Cardiac muscle cell (in vitro differentiated cells and primary cell): ENCODE data around the gene PRKX. TPM values are rescaled to one million over a fixed set of nuclear protein-coding genes. Genes with fewer than 3 reads are reported as not detected.
A peak's percentile ranks its signal among the peaks of the same experiment; 100 is the strongest.
"Not testable (repeated sequence)": the region's sequence is repeated elsewhere in the genome, so short reads cannot be mapped to it uniquely, and the experiment has no call there.

ENCODE experiments used
- DNase-seq, 2 donors: peaks; one replicate each; pipeline versions ENCODE4 v3.0.0 to v3.0.0-alpha.2; 2010 to 2017; ENCODE audit warnings: low read depth in 1 of 2, low spot score in 1 of 2
- H3K27ac ChIP-seq: fragments of 200-600 bp; sonication (generic); 2 replicates; pipeline ENCODE4 v1.5.1; 2016
- H3K27me3 ChIP-seq: fragments of 200-600 bp; sonication (generic); 2 replicates; pipeline ENCODE4 v1.6.0; 2016; ENCODE audit warnings: control low read depth
- H3K36me3 ChIP-seq: fragments of 200-600 bp; sonication (generic); 2 replicates; pipeline ENCODE4 v1.5.1; 2016; ENCODE audit warnings: control low read depth
- H3K4me1 ChIP-seq: fragments of 200-600 bp; sonication (generic); 2 replicates; pipeline ENCODE4 v1.8.1; 2017; ENCODE audit warnings: low read depth, mild to moderate bottlenecking, mixed run types
- H3K4me3 ChIP-seq: fragments of 200-600 bp; sonication (generic); 2 replicates; pipeline ENCODE4 v1.5.1; 2016; ENCODE audit warnings: mild to moderate bottlenecking
- H3K9me3 ChIP-seq: fragments of 200-600 bp; sonication (generic); 2 replicates; pipeline ENCODE4 v1.5.1; 2017; ENCODE audit warnings: low read depth, mild to moderate bottlenecking, control low read depth
- polyA plus RNA-seq: library from polyadenylated mRNA; unstranded; fragments of >200 nt; fragmentation: Nextera tagmentation; extraction: Ambion mirVana; gene quantifications from 2 replicates; pipeline ENCODE4 v1.2.1, GENCODE V29; 2016
- total RNA-seq: library from RNA; depleted of rRNA; stranded (reverse); fragments of >200 nt; gene quantifications from 2 replicates; pipeline ENCODE4 v1.2.3, GENCODE V29; 2016
- TF ChIP-seq, protein P1 (sequence below): IDR thresholded peaks from 2 replicates; pipeline ENCODE4 v1.5.1; 2012; ENCODE audit warnings: low read depth, mild to moderate bottlenecking, low read length

The PRKX gene
- total and polyA plus RNA-seq, 2 experiments from 2014 or later = 8.4 to 12.2 TPM

DNA sequence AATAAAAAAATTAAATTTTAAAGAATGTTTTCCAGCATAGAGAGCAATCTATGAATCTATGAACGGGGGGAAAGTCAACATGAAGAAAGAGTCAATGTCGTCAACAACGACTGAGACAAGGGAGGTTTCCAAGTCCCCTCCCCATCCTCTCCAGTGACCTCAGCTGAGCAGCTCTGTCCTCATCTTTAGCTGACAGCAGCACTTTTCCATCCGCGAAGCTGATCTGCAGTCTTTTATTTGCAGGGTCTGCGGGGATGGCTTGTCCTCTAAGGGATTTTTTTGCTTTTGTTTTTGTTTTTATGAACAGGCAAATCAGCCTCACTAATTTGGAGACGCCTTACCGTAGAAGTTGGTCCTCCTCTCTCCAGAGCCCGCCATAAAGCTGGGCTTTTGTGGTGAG is 46.5 kb downstream of the PRKX start:
- Histone ChIP-seq H3K4me3 (no peak overlapping the region), H3K9me3 (no peaks in the 10 kb centered on the region), H3K27me3 (no peaks in the 10 kb centered on the region), H3K36me3 (no peaks in the 10 kb centered on the region), H3K27ac (no peak overlapping the region), H3K4me1 (no peaks in the 10 kb centered on the region)
- no peak for DNase-seq
- TF ChIP-seq, protein P1, sequence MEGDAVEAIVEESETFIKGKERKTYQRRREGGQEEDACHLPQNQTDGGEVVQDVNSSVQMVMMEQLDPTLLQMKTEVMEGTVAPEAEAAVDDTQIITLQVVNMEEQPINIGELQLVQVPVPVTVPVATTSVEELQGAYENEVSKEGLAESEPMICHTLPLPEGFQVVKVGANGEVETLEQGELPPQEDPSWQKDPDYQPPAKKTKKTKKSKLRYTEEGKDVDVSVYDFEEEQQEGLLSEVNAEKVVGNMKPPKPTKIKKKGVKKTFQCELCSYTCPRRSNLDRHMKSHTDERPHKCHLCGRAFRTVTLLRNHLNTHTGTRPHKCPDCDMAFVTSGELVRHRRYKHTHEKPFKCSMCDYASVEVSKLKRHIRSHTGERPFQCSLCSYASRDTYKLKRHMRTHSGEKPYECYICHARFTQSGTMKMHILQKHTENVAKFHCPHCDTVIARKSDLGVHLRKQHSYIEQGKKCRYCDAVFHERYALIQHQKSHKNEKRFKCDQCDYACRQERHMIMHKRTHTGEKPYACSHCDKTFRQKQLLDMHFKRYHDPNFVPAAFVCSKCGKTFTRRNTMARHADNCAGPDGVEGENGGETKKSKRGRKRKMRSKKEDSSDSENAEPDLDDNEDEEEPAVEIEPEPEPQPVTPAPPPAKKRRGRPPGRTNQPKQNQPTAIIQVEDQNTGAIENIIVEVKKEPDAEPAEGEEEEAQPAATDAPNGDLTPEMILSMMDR = no peak

DNA sequence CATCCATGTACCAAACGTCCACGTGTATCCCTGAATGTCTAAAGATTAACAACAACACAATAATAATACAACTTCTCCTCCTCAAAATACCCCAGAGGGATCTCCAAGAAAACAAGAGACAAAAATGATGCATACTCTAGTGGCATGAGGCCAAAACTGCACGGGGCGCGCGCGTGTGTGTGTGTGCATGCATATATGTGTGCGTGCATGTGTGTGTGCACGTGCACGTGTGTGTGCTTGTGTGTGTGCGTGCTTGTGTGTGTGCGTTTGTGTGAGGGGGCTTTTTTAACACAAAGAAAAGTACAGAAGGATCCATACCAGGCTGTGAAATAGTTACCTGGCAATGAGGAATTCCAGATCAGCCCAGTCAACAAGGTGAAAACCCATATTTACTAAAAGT is 48.5 kb downstream of the PRKX start:
- Histone ChIP-seq H3K4me1 (no peaks in the 10 kb centered on the region), H3K36me3 (no peaks in the 10 kb centered on the region), H3K27ac (no peak overlapping the region), H3K4me3 (no peak overlapping the region), H3K27me3 (no peaks in the 10 kb centered on the region), H3K9me3 (no peaks in the 10 kb centered on the region)
- TF ChIP-seq, protein P1 = no peak
- no peak for DNase-seq

DNA sequence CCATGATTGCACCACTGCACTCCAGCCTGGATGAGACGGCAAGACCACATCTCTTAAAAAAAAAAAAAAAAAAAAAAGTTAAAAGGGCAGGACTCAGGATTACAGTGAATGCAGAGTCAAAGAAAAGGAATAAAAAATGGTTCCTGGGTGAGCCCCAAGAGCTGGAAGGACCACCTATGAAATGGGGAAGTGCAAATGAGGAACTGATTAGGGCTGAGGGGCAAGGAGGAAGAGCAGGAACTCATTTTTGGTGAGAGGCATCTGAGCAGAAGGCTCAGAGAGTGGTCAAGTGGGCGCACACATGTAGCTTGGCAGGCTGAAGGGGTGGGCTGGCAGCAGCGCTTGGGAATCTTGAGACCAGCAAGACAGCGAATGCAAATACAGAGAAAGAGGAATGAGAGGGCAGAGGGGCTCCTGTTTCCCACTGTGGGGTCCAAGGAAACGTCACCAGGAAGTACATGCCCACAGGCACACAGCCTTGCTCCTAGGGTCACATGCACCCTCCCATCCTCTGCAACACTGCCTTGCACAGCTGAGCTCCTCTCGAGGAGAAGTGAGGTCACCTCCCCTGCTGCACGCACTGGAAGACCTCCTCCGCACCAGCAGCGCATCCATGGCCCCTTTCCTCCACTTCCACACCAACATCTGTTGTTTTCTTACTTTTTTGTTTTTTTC is 49.7 kb downstream of the PRKX start:
- not testable (repeated sequence) for H3K9me3 ChIP-seq, H3K4me1 ChIP-seq, H3K27me3 ChIP-seq, H3K27ac ChIP-seq, DNase-seq, H3K4me3 ChIP-seq, H3K36me3 ChIP-seq

DNA sequence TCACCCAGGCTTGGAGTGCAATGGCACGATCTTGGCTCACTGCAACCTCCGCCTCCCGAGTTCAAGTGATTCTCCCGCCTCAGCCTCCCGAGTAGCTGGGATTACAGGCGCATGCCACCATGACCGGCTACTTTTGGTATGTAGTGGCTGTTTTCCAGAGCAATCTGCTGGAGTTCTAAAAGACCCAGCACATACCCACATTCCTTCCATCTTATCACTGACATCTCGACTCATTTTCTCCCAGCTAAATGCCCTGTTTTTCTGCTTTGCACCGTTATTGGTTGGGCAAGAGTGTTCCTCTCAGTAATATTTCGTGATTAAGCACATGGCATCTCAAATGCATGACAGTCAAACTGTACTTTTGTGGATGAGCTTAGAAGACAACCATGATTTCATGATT is 53.7 kb downstream of the PRKX start:
- Histone ChIP-seq H3K4me1 (no peaks in the 10 kb centered on the region), H3K4me3 (no peak overlapping the region), H3K36me3 (no peaks in the 10 kb centered on the region), H3K27ac (no peak overlapping the region), H3K27me3 (no peaks in the 10 kb centered on the region), H3K9me3 (no peaks in the 10 kb centered on the region)
- DNase-seq = peak in 1 of 2 donors; percentile 29
- TF ChIP-seq, protein P1 = no peak

DNA sequence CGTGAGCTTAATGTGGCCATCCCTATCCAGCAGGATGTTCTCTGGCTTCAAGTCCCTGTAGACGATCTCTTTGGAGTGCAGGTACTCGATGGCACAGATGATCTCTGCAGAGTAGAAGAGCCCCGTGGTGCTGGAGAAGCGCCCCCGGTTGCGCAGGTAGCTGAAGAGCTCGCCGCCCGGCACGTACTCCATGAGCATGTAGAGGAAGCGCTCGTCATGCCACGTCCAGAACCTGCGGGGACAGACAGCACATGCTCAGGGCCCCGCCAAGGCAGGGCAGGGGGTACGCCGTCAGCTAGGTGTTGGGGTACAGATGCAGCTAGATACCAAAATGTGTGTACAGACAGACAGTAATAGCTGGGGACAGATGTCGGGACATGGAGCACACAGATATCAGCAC is 58.3 kb downstream of the PRKX start:
- Histone ChIP-seq H3K4me1 (no peaks in the 10 kb centered on the region), H3K4me3 (no peak overlapping the region), H3K9me3 (no peaks in the 10 kb centered on the region), H3K27me3 (no peaks in the 10 kb centered on the region), H3K36me3 (peaks cover 3% of the 10 kb centered on the region), H3K27ac (no peak overlapping the region)
- TF ChIP-seq, protein P1 = no peak
- DNase-seq = no peak

DNA sequence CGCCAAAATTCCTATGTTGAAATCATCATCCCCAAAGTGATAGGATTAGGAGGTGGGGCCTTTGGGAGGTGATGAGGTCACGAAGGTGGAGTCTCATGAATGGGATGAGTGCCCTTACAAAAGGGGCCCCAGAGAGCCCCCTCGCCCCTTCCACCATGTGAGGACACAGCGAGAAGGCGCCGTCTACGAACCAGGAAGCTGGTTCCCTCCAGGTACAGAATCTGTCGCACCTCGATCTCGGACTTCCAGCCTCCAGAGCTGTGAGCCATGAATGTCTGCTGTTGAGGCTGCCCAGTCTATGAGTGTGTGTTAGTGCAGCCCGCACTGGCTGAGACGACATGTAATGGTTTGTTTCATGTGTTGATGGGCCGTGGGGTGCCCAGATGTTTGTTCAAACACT is 60.3 kb downstream of the PRKX start:
- H3K4me1 ChIP-seq = no peaks in the 10 kb centered on the region
- no peak overlapping the region for H3K27ac ChIP-seq
- H3K9me3 ChIP-seq = no peaks in the 10 kb centered on the region
- no peak overlapping the region for H3K4me3 ChIP-seq
- no peak for DNase-seq
- TF ChIP-seq, protein P1 = no peak
- no peaks in the 10 kb centered on the region for H3K27me3 ChIP-seq
- peaks cover 3% of the 10 kb centered on the region for H3K36me3 ChIP-seq
